Left ventricle myocardium inferior (tissue), 1 donor: ENCODE results near the gene RAP1GAP. TPM values are rescaled to one million over a fixed set of nuclear protein-coding genes. Genes with fewer than 3 reads are reported as not detected.
"Not testable (repeated sequence)": the region's sequence is repeated elsewhere in the genome, so short reads cannot be mapped to it uniquely, and the experiment has no call there.

Experiments
- DNase-seq: peaks from one replicate; pipeline ENCODE4 v3.0.0-alpha.2; 2020
- H3K27ac ChIP-seq: fragments of 200-600 bp; replicated peaks from 2 replicates; pipeline ENCODE4 v1.8.0; 2021
- H3K27me3 ChIP-seq: fragments of 200-600 bp; 2 replicates; pipeline ENCODE4 v1.8.0; 2021; ENCODE audit warnings: low read depth
- H3K36me3 ChIP-seq: fragments of 200-600 bp; 2 replicates; pipeline ENCODE4 v1.8.0; 2021
- H3K4me1 ChIP-seq: fragments of 200-600 bp; 2 replicates; pipeline ENCODE4 v1.8.0; 2021
- H3K4me3 ChIP-seq: fragments of 200-600 bp; 2 replicates; pipeline ENCODE4 v1.8.0; 2021; ENCODE audit warnings: mild to moderate bottlenecking, moderate library complexity
- H3K9me3 ChIP-seq: fragments of 200-600 bp; replicated peaks from 2 replicates; pipeline ENCODE4 v1.8.0; 2021
- intact Hi-C: fragments of 100-400 bp; cut with micrococcal nuclease; formaldehyde crosslinking; loops from one replicate; pipeline ENCODE4 v1.11.0; 2022
- total RNA-seq: library from RNA; stranded (reverse); fragmentation: NEBNext Ultra II Directional; extraction: Animal tissue kit (Norgen Biotek cat#: 25700); gene quantifications from one replicate; pipeline ENCODE4 v1.2.1, GENCODE V29; 2021
- TF ChIP-seq, protein P1 (sequence below): fragments of 200-600 bp; IDR thresholded peaks from 2 replicates; pipeline ENCODE4 v1.8.0; 2021; ENCODE audit warnings: antibody characterized with exemption, mild to moderate bottlenecking, borderline replicate concordance
- donor health status: DM: no; HTN: yes; CAD: no; lungs with severe emphysema.

Gene RAP1GAP
- total RNA-seq, 1 donor from 2014 or later, result 6.2 TPM

DNA sequence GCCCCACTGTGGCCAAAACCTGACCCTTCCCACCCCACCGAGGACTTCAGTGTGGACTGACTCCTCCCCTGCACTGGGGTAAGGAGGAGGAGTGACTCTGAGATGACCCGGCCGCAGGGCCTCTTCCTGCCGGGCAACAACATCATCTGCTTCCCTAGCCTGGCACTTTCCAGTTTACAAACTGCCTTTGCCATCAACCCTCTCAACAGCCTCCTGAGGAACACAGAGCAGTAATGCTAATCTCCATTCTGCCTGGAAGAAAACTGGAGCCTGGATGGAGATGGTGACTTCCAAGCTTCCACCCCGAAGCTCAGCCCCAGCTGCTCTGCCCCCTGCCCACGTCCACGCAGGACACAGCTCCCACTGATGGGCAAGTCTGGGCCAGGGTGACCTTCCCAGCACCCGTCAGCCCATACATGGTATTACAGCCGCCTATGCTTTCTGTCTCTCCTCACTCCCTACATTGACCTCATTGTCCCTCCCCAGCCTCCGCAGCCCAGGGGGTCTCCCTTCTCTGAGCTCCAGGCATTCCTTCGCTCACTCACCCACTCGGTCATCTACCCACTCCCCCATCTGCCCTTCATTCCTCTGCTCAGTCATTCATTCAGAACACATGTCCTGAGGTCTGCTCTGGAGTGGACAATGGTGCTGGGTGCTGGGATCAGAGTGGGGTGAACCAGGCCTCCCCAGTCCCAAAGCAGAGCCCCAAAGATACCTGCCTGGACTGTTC is 34.2 kb downstream of the RAP1GAP start:
- Histone ChIP-seq H3K27me3 (peaks cover 43% of the 10 kb centered on the region), H3K9me3 (no peaks in the 10 kb centered on the region), H3K4me3 (no peak overlapping the region), H3K27ac (no peak overlapping the region), H3K4me1 (peaks cover 18% of the 10 kb centered on the region), H3K36me3 (no peaks in the 10 kb centered on the region)
- TF ChIP-seq, protein P1, sequence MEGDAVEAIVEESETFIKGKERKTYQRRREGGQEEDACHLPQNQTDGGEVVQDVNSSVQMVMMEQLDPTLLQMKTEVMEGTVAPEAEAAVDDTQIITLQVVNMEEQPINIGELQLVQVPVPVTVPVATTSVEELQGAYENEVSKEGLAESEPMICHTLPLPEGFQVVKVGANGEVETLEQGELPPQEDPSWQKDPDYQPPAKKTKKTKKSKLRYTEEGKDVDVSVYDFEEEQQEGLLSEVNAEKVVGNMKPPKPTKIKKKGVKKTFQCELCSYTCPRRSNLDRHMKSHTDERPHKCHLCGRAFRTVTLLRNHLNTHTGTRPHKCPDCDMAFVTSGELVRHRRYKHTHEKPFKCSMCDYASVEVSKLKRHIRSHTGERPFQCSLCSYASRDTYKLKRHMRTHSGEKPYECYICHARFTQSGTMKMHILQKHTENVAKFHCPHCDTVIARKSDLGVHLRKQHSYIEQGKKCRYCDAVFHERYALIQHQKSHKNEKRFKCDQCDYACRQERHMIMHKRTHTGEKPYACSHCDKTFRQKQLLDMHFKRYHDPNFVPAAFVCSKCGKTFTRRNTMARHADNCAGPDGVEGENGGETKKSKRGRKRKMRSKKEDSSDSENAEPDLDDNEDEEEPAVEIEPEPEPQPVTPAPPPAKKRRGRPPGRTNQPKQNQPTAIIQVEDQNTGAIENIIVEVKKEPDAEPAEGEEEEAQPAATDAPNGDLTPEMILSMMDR, result no peak
- DNase-seq, result no peak
- intact Hi-C loops, result no loop called here

- TF ChIP-seq, protein P1, result no peak
- H3K27ac ChIP-seq, result no peak overlapping the region
- H3K36me3 ChIP-seq, result no peaks in the 10 kb centered on the region
- H3K4me3 ChIP-seq, result no peak overlapping the region
- peaks cover 18% of the 10 kb centered on the region for H3K4me1 ChIP-seq
- no peaks in the 10 kb centered on the region for H3K9me3 ChIP-seq
- intact Hi-C loops, result no loop called here
- DNase-seq, result no peak
- peaks cover 49% of the 10 kb centered on the region for H3K27me3 ChIP-seq
These were observed 35.0 kb downstream of the RAP1GAP start for GRCh38 chr1:21633992-21634805.

- intact Hi-C loops, result no loop called here
- TF ChIP-seq, protein P1, result no peak
These were observed 35.9 kb downstream of the RAP1GAP start for GRCh38 chr1:21633141-21633755.

GRCh38 chr1:21631944-21632887 is 36.9 kb downstream of the RAP1GAP start:
- no peak for DNase-seq
- Histone ChIP-seq H3K27me3 (peaks cover 59% of the 10 kb centered on the region), H3K27ac (no peak overlapping the region), H3K4me1 (peaks cover 8% of the 10 kb centered on the region), H3K4me3 (no peak overlapping the region), H3K36me3 (no peaks in the 10 kb centered on the region), H3K9me3 (no peaks in the 10 kb centered on the region)
- TF ChIP-seq, protein P1, result no peak
- intact Hi-C loops, result no loop called here

More at GRCh38 chr1:21633141-21633755, 35.9 kb downstream of the RAP1GAP start:
- DNase-seq, result no peak
- H3K27ac ChIP-seq, result no peak overlapping the region
- H3K27me3 ChIP-seq, result peaks cover 52% of the 10 kb centered on the region
- no peak overlapping the region for H3K4me3 ChIP-seq
- no peaks in the 10 kb centered on the region for H3K36me3 ChIP-seq
- H3K9me3 ChIP-seq, result no peaks in the 10 kb centered on the region
- H3K4me1 ChIP-seq, result peaks cover 8% of the 10 kb centered on the region

DNA sequence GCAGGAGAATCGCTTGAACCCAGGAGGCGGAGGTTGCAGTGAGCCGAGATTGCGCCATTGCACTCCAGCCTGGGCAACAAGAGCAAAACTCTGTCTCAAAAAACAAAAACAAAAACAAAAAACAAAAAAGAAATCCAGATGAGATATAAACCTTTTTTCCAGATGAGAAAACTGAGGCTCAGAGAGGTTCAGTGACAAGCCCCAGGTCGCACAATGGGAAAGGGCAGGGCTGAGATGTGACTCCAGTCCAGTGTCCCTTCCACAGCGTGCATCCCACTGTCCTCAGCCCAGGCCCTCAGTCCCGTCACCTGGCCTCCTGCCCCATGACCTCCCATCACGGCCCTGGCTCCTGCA is 37.6 kb downstream of the RAP1GAP start:
- intact Hi-C loops, DNase-seq, H3K4me3 ChIP-seq, H3K4me1 ChIP-seq, H3K9me3 ChIP-seq, H3K27ac ChIP-seq, H3K36me3 ChIP-seq: not testable (repeated sequence)
- H3K27me3 ChIP-seq, result peaks cover 65% of the 10 kb centered on the region
